Large intestine (tissue), 3 donors: ENCODE data around the gene PRSS48. TPM values are rescaled to one million over a fixed set of nuclear protein-coding genes. Genes with fewer than 3 reads are reported as not detected.

Source experiments
- DNase-seq, 2 donors: peaks; one replicate each; pipeline versions ENCODE4 v3.0.0 to v3.0.0-alpha.2; 2013
- H3K27ac ChIP-seq: one replicate; pipeline ENCODE4 v1.5.1; 2013; ENCODE audit warnings: low read length
- H3K27me3 ChIP-seq: 2 replicates; pipeline ENCODE4 v1.6.1; 2013; ENCODE audit warnings: low read length; ENCODE audit not compliant: control insufficient read depth, insufficient read depth
- H3K36me3 ChIP-seq: 2 replicates; pipeline ENCODE4 v1.6.1; 2013; ENCODE audit warnings: low read length; ENCODE audit not compliant: control insufficient read depth, insufficient read depth
- H3K4me1 ChIP-seq: one replicate; pipeline ENCODE4 v1.6.1; 2013; ENCODE audit warnings: low read length; ENCODE audit not compliant: control insufficient read depth, insufficient read depth
- H3K4me3 ChIP-seq: one replicate; pipeline ENCODE4 v1.5.1; 2013; ENCODE audit warnings: low read length
- H3K9me3 ChIP-seq: one replicate; pipeline ENCODE4 v1.6.1; 2013; ENCODE audit warnings: mild to moderate bottlenecking, low read depth, low read length, moderate library complexity; ENCODE audit not compliant: control insufficient read depth
- WGBS: methylation state at CpG from one replicate; pipeline ENCODE4 v1.1.5; 2013; ENCODE audit warnings: low lambda C conversion rate; ENCODE audit not compliant: insufficient coverage; 5-methylcytosine and 5-hydroxymethylcytosine counted together
- polyA plus RNA-seq: library from polyadenylated mRNA; unstranded; fragments of 120-200 nt; gene quantifications from one replicate; pipeline ENCODE4 v1.2.1, GENCODE V29; 2013

PRSS48 gene
- polyA plus RNA-seq, 1 donor: not detected

DNA sequence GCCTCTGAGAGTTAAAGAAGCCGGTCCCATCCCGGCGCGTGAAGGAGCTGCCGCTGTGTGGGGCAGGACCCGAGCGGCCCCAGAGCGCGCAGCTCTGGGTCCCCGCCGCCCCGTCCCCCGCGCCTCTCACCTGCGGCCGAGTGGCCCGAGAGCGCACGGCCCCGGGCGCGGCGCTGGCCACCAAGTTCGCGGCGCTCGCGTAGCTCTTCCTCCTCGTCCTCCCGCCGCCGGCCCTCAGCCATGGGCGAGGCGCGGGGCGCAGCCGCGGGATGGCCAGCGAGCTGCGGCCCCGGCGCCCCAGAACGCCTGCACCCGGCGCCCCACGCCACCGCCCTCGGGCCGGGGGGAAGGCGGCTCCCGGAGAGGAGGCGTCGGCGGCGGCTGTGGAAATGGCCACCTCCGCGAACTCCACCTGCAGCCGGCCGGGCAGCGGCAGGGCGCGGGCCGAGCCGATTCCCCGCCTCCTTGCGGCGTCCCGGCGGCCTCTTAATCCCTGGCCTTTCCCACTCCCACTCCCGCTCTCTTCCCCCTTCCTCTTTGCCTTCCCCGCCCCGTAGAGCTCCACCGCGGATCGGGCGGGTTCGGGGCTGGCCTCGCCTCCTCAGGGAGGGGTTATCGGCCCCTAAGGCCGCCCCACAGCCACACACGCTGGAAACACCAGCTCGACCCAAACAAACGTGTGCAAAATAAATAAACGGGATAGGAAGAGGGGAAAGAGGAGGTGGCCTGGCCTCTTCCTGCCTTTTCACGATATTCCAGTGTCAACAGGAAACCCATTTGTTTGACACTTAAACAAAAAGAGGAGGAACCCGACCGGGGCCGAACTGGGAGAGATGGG, 48.4 kb downstream of the PRSS48 start, which contains the start of gene SH3D19:
Gene SH3D19, minus strand, starts transcription at position 495 of the 838 bp plus-strand sequence. Its CDS starts 253 bp downstream, at position 242.
- no CpG with 5 or more reads among the region's 88 CpGs for WGBS
- peak; percentile 78 to 92 for DNase-seq
- Histone ChIP-seq H3K9me3 (no peaks in the 10 kb centered on the region), H3K4me1 (peaks cover 14% of the 10 kb centered on the region), H3K36me3 (no peaks in the 10 kb centered on the region), H3K27me3 (no peaks in the 10 kb centered on the region), H3K4me3 (peak within 1 kb of the TSS; percentile 84), H3K27ac (peak within 1 kb of the TSS; percentile 99)

DNA sequence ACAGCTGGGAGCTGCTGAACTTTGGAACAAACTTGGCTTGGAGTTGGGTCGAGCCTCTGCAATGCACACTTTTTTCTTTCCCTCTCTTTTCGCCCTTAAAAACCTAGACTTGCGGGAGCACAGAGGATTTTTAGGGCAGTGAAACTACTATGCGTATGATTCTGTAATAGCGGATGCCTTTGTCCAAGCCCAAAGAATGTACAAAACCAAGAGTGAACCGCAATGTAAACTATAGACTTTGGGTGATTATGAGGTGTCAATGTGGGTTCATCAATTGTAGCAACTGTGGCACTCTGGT, 48.9 kb downstream of the PRSS48 start:
- Histone ChIP-seq H3K9me3 (no peaks in the 10 kb centered on the region), H3K27me3 (no peaks in the 10 kb centered on the region), H3K4me3 (peak overlapping the region; percentile 84), H3K27ac (peak overlapping the region; percentile 99), H3K4me1 (peaks cover 14% of the 10 kb centered on the region), H3K36me3 (no peaks in the 10 kb centered on the region)
- no CpG with 5 or more reads among the region's 6 CpGs for WGBS
- no peak for DNase-seq

DNA sequence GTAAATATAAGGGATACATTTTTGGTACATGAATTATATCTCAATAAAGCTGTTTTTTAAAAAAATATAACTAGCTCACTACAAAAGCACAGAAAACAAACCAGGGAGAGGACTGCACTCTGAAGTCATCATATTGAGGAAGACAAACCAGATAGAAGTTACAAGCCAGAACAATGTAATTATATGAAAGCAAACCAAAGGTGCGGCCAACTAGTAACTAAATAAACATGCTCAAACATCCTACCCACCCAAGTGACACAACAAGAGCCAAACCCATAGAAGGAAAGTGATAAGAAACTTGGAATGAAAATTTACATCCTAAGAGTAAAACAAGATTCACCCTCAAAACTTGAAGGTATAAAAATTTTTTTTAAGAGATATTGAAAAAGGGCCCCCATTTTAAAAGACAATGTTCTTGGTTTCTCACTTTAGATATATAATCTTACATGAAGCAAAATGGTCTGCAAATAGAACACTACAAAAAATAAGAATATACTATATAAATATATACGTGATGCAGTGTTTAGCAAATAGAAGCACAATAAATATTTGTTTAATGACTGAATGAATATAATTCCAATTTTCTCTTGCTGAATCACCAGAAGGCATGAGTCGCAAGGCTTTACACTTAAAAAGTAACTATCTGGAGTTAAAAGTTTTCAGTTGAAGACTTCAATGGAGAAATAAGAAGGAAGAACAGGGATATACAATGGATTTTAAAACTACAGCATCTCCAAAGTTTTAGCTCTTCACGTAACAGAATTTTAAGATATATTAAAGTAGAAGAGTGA, 52.5 kb downstream of the PRSS48 start:
- DNase-seq: no peak
- Histone ChIP-seq H3K9me3 (no peaks in the 10 kb centered on the region), H3K4me1 (peaks cover 3% of the 10 kb centered on the region), H3K36me3 (no peaks in the 10 kb centered on the region), H3K27ac (no peak overlapping the region), H3K27me3 (no peaks in the 10 kb centered on the region), H3K4me3 (no peak overlapping the region)
- 83% methylated on average over 2 of the region's 4 CpGs for WGBS

DNA sequence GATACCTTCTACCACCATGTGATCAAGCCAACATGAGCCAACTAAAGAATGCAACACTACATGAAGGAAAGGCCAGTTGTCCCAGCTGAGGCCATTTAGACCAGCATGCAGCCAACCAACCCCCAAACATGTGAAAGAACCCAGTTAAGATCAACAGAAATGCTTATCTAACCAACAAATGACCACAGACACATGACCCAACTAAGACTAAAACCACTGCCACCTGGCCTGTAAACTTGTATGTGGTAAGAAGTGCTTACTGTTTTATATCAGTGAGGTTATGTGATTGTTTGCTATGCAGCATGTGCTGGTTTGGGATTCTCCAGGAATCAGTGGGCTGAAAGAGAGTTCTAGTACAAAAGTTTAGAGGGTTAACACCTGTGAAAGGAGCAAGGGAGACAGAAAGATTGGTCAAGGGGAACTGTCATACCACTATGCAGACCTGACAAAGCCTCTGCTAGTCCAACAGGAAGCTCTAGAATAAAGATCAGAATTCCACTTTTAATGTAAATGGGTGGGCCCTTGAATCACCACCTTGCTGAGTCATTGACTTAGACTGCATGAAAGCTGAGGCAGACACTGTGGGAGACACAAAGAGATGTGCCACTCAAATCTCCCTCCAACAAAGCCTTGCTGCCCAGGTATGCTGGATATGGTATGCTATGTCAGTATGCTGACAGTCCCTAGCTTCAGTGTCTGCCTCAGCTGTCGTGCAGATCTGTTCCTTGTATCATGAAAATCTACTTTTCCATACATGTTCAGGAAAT, 54.5 kb downstream of the PRSS48 start:
- H3K4me3 ChIP-seq: no peak overlapping the region
- no CpG with 5 or more reads among the region's 1 CpG for WGBS
- H3K27ac ChIP-seq: no peak overlapping the region
- DNase-seq: no peak
- no peaks in the 10 kb centered on the region for H3K36me3 ChIP-seq
- H3K4me1 ChIP-seq: no peaks in the 10 kb centered on the region
- H3K27me3 ChIP-seq: no peaks in the 10 kb centered on the region
- no peaks in the 10 kb centered on the region for H3K9me3 ChIP-seq

DNA sequence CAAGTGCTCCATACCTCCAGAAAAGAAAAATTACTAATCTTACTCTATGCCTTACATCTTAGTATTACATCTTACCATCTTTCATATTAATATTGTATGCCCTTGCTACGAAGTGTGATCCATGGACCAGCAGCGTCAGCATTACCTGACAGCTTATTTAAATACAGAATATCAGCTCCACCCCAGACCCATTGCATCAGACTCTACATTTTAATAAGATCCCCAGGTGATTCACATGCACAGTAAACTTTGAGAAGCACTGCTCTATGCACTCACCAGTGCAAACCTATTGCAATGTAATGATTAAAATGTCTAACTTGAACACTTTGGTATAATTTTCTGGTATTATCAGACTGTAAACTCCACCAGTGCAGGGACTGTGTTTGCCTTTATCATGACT, 62.5 kb downstream of the PRSS48 start:
- no peaks in the 10 kb centered on the region for H3K9me3 ChIP-seq
- H3K4me3 ChIP-seq: no peak overlapping the region
- H3K27ac ChIP-seq: peak overlapping the region; percentile 85
- H3K27me3 ChIP-seq: no peaks in the 10 kb centered on the region
- DNase-seq: peak in 1 of 2 donors; percentile 77
- WGBS: no CpG with 5 or more reads among the region's 2 CpGs
- H3K4me1 ChIP-seq: peaks cover 27% of the 10 kb centered on the region
- H3K36me3 ChIP-seq: no peaks in the 10 kb centered on the region

DNA sequence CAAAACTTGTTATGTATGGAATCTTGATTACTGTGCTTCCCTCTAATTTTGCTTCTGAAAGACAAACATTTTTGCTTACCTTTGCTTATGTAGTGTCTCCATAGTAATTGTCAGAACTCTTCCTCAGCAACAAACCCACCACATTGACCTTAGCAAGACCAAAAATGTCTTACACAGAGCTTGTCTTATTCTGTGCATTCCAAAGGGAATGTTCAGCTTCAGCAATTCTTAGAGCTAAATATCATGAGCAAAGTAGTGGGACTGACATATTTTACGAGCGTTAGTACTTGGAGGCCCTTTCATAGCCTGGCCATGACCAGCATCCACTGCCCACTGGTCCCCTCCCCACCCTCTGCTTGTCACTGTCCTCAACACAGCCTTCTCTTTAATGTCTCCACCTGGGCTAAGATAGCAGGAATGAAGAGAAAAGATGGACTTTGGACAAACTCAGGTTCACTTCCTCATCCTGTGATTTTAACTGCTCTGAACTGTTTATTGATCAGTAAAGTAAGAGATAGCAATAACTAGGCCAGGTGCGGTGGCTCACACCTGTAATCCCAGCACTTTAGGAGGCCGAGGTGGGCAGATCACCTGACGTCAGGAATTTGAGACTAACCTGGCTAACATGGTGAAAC, 63.9 kb downstream of the PRSS48 start:
- no CpG with 5 or more reads among the region's 5 CpGs for WGBS
- no peaks in the 10 kb centered on the region for H3K9me3 ChIP-seq
- no peak overlapping the region for H3K4me3 ChIP-seq
- H3K27me3 ChIP-seq: no peaks in the 10 kb centered on the region
- peak; percentile 89 to 95 for DNase-seq
- H3K27ac ChIP-seq: peak overlapping the region; percentile 85
- H3K4me1 ChIP-seq: peaks cover 27% of the 10 kb centered on the region
- H3K36me3 ChIP-seq: no peaks in the 10 kb centered on the region

Other genes starting within 250 kb of the PRSS48 start
- gene RPS3A, start 177.5 kb upstream of the PRSS48 start, polyA plus RNA-seq: 4,115 TPM
- 68.5 TPM for gene SH3D19, start 48.4 kb downstream of the PRSS48 start, polyA plus RNA-seq
- 5.0 TPM for gene FHIP1A, start 132.0 kb downstream of the PRSS48 start, polyA plus RNA-seq